GM15510 (cell line): Measurements from ENCODE around the gene RPH3AL.

Source experiments
- POLR2A ChIP-seq: IDR thresholded peaks from 3 replicates; pipeline ENCODE4 v1.6.1; 2011; ENCODE audit warnings: borderline replicate concordance; ENCODE audit not compliant: insufficient read length; ENCODE audit errors: extremely low read depth

Gene RPH3AL

GRCh38 chr17:279776-280175 lies 72.8 kb downstream of the RPH3AL start:
- TF ChIP-seq POLR2A = no peak

DNA sequence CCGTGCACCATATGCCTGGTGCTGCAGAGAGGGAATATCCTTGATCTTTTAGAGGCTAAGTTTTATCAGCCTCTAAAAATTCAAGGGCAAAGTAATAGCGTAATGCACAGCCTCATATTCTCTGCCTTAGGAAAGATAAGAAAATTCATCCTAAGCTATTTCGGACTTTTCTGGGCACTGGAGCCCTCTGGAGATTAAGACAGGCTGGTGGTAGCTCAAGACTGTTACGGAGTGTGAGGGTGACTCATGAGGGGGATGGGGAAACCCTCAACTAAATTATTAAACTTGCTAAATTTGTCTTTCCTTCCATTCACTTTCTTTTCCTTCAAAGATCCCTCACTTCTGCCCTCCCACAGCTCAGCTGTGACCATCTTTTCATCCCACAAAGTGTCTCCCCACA lies 73.3 kb downstream of the RPH3AL start:
- TF ChIP-seq POLR2A = no peak

- no peak for TF ChIP-seq POLR2A
Observed at GRCh38 chr17:278676-279059, 73.9 kb downstream of the RPH3AL start.

DNA sequence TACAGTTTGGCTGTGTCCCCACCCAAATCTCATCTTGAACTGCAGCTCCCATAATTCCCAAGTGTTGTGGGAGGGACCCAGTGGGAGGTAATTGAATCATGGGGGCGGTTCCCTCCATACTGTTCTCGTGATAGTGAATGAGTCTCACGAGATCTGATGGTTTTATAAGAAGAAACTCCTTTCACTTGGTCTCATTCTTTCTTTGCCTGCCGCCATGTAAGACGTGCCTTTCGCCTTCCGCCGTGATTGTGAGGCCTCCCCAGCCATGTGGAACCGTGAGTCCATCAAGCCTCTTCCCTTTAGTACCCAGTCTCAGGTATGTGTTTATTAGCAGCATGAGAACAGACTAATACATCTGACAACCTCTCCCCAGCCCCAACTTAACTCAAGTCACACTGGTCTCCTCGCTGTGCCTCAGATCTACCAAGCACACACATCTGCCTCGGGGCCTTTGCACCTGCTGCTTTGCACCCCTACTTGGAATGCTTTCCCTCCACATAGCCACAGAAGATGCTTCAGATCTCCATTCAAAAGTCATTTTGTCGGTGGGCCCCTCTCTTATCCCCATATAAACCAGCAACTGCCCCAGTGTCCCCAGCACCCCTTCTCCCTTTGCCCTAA lies 74.4 kb downstream of the RPH3AL start:
- no peak for TF ChIP-seq POLR2A

- TF ChIP-seq POLR2A = no peak
Observed at GRCh38 chr17:274902-275301, 77.7 kb downstream of the RPH3AL start.

GRCh38 chr17:273981-274832 lies 78.4 kb downstream of the RPH3AL start:
- TF ChIP-seq POLR2A = no peak

- TF ChIP-seq POLR2A = no peak
Observed at GRCh38 chr17:269616-270514, 82.7 kb downstream of the RPH3AL start.

DNA sequence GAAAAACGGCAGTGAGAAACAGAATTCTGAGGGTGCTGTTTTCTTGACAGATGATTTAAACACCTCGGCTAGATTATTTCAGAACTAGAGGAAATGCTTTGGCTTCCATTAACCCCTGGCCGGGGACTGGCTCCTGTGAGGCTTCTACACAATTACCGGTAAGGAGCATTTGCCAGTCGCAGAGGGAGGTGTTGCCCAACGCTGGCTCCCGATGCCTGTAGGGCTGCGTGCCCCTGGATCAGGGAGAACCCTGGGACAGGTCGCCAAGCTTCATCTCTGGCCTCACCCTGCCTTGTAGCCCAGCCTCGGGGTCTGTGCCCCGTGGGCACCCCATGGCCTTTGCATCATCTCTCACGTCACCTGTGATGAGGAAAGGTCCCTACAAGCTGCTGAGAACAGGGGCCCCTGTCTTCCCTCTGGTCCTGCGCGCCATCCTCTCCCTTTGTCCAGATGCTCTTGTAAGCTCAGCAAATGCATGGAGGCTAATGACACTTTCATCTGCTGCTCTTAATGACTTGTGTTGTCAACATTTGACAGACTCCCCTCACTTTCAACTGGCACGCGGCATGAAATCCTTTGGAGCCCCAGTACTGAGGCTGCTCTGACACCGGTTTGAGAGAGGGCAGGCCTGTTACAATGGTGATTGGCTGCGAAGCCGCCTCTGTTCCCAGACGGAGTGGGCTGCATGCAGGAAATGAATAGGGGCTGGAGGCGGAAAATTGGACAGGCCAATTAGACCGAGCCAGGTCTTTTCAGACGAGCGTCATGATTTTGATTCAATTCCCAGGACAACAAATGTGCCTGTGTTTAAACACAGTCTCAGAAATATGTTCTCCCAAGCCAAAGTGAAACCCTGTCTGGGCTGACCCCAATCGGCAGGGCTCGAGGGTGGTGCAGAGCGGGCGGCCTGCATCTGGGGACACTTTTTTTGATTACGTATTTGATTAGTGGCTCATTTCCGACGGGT lies 85.6 kb downstream of the RPH3AL start:
- no peak for TF ChIP-seq POLR2A

GRCh38 chr17:266219-266618 lies 86.4 kb downstream of the RPH3AL start:
- no peak for TF ChIP-seq POLR2A

DNA sequence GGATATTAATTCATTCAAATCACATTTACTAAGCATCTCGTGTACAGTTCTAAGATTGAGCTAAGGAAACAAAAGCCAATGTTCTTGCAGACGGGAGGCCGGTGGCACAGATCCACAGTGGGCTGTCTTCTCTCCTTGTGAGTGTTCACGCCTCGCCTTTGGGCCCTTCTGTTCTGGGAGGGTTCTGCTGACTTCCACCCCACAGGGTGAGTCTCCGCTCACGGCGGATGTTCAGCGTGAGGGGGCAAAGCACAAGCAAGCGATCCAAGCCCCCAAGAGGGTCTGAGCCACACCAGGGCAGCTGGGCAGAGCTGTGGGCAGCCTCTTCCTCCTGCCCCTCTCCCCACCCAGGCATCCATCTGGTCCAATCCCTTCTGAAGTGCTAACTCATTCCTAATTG lies 86.9 kb downstream of the RPH3AL start:
- TF ChIP-seq POLR2A = no peak

GRCh38 chr17:263773-264172 lies 88.8 kb downstream of the RPH3AL start:
- no peak for TF ChIP-seq POLR2A

DNA sequence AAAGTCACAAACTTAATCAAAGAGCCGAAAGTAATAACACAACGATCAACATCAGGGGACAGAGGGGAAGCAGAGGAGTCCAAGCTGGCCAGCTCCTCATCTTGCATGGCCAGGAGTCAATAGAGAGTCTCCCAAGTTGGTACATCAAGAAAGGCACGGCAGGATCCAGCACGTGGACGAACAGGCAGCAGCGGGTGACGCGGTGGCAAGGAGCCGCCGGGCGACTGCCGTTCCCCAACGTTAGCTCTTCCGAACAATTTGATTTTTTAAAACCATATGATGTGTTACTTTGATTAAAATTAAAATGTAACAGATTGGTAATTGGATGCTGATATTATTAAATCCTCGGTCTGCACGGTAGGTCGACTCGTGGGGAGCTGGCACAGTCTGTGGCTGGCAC lies 89.3 kb downstream of the RPH3AL start:
- TF ChIP-seq POLR2A = no peak

- no peak for TF ChIP-seq POLR2A
Observed at GRCh38 chr17:261635-262034, 91.0 kb downstream of the RPH3AL start.

DNA sequence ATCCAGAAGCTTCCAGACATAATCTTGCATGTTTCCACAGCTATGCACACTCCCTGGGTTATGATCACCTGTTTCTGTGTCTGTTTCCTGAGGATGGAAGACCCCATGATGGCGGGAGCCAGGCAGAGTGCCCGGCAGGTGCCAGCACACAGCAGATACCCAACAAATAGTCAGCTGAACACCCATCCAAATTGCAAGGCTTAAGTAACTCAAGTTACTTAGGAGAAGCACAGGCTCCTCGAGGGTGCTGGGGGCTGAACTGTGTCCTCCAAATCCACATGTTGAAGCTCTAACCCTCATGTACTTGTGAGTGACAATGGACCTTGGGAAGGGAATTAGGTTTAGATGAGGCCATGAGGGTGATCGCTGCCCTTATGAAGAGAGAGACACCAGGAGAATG lies 91.7 kb downstream of the RPH3AL start:
- TF ChIP-seq POLR2A = no peak

- TF ChIP-seq POLR2A = no peak
Observed at GRCh38 chr17:260031-260791, 92.4 kb downstream of the RPH3AL start.
